SK-N-MC (cell line): ENCODE measurements around the gene SMURF1.

Experiments
- EZH2 ChIP-seq: fragments of 200-600 bp; sonication (generic); IDR thresholded peaks from one replicate; pipeline ENCODE4 v1.6.1; 2017; ENCODE audit warnings: antibody characterized with exemption
- FOXP2 ChIP-seq: optimal IDR thresholded peaks from 2 replicates; pipeline ENCODE3; 2011; ENCODE audit warnings: mild to moderate bottlenecking, moderate library complexity; ENCODE audit not compliant: insufficient read depth; ENCODE audit errors: extremely low read length, control extremely low read depth
- POLR2AphosphoS5 ChIP-seq: IDR thresholded peaks from 2 replicates; pipeline ENCODE4 v1.6.1; 2012; ENCODE audit warnings: mild to moderate bottlenecking, low read depth, low read length, borderline replicate concordance

- TF ChIP-seq POLR2AphosphoS5 (no peak), EZH2 (no peak), FOXP2 (no peak)
Observed at GRCh38 chr7:99005776-99006175, 138.1 kb downstream of the SMURF1 start.
